ENCODE results near the gene ZNF764. TPM values are rescaled to one million over a fixed set of nuclear protein-coding genes. Genes with fewer than 3 reads are reported as not detected.

ZNF764 gene
- total RNA-seq, 2 donors from 2014 or later: 19.0 TPM

DNA sequence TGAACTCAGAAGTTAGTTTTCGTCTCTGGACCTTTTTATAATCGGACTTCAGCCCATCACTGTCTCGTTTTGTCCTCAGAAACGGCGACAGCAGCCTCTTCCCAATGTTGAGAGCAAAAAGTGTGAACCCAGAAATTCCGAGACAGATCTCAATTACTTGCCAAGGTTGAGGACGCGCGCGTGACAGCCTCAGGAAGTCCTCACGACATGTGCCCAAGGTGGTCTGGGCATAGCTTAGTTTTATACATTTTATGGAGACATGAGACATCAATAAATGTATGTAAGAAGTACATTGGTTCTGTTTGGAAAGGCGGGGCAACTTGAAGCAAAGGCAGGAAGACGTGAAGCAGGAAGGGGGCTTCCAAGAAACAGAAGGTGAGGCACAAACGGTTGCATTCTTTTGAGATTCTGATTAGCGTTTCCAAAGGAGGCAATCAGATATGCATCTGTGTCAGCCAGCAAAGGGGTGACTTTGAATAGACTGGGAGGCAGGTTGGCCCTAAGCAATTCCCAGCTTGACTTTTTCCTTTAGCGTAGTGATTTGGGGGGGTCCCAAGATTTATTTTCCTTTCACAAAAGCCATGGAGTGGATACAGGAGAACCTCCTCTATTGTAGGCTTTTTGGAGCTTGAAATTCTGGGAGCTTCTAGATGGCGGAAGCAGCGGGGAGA lies 22.9 kb downstream of the ZNF764 start:
- Histone ChIP-seq H3K27me3 (ENCODE audit: control insufficient read depth, insufficient read depth, low read length, poor library complexity, severe bottlenecking) (no peaks in the 10 kb centered on the region), H3K9ac (ENCODE audit: extremely low read depth, low read length, poor library complexity, severe bottlenecking) (peak overlapping the region; percentile 86), H3K36me3 (ENCODE audit: control insufficient read depth, insufficient read depth, low read length) (peaks cover 20% of the 10 kb centered on the region), H3K4me3 (ENCODE audit: low read length) (peak overlapping the region; percentile 88), H3K4me1 (ENCODE audit: control insufficient read depth, insufficient read depth, low read length) (peaks cover 9% of the 10 kb centered on the region), H3K9me3 (ENCODE audit: control insufficient read depth, low read length) (no peaks in the 10 kb centered on the region), H3K27ac (ENCODE audit: low read depth, low read length) (peak overlapping the region; percentile 90)
- Mint-ChIP-seq H3K27ac (peak overlapping the region; percentile 96), H3K4me3 (peak overlapping the region; percentile 73), H3K27me3 (ENCODE audit: insufficient read depth) (no peaks in the 10 kb centered on the region), H3K4me1 (peaks cover 36% of the 10 kb centered on the region), H3K9me3 (no peaks in the 10 kb centered on the region), H3K36me3 (ENCODE audit: low read depth) (peaks cover 34% of the 10 kb centered on the region)
- 12 to 15% methylated on average over 16 to 18 of the region's 18 CpGs for WGBS, 2 experiments (ENCODE audit: insufficient coverage in 1 of 2, insufficient read length in 1 of 2)
- TF ChIP-seq, protein P1, sequence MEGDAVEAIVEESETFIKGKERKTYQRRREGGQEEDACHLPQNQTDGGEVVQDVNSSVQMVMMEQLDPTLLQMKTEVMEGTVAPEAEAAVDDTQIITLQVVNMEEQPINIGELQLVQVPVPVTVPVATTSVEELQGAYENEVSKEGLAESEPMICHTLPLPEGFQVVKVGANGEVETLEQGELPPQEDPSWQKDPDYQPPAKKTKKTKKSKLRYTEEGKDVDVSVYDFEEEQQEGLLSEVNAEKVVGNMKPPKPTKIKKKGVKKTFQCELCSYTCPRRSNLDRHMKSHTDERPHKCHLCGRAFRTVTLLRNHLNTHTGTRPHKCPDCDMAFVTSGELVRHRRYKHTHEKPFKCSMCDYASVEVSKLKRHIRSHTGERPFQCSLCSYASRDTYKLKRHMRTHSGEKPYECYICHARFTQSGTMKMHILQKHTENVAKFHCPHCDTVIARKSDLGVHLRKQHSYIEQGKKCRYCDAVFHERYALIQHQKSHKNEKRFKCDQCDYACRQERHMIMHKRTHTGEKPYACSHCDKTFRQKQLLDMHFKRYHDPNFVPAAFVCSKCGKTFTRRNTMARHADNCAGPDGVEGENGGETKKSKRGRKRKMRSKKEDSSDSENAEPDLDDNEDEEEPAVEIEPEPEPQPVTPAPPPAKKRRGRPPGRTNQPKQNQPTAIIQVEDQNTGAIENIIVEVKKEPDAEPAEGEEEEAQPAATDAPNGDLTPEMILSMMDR (conservative IDR thresholded peaks at IDR 0.05): no peak
- peak; percentile 61 for DNase-seq

DNA sequence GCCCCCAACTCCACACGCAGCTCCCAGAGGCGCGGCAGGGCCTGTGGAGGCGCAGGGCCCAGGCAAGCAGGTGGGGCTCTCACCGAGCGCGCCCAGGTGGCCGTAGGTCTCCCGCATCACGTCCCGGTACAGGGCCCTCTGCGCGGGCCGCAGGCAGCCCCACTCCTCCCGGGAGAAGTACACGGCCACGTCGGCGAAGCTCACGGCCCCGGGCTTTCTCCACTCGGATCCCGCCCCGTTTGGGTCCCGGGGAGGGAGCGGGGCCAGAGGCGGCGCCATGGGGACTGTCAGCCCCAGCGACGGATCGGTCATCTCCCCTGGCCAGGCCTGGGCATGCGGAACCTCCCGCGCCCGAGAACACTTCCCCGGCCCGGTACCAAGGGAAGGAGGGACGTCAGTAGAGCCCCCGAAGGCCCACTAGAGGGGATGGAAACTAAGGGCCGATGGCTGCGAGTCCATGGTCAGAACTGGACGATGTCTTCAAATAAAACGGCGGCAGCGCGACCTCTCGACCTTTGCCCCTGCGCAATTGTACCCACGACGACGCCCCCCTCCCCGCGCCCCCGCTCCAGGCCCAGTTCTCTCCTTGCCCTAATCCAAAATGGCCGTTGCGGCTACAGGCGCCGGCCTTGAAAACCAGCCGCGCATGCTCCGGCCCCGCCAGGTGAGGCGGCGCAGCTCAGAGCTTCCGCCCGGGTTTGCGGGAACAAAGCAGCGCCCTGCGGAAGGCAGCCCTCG lies 23.6 kb downstream of the ZNF764 start, which contains the start of gene ZNF747:
Gene ZNF747 (minus strand): TSS at position 491 of the 738 bp plus-strand sequence. CDS start 179 bp downstream, at position 312.
- Histone ChIP-seq H3K27me3 (ENCODE audit: control insufficient read depth, insufficient read depth, low read length, poor library complexity, severe bottlenecking) (no peaks in the 10 kb centered on the region), H3K4me3 (ENCODE audit: low read length) (peak within 1 kb of the TSS; percentile 88), H3K9me3 (ENCODE audit: control insufficient read depth, low read length) (no peaks in the 10 kb centered on the region), H3K4me1 (ENCODE audit: control insufficient read depth, insufficient read depth, low read length) (peaks cover 9% of the 10 kb centered on the region), H3K36me3 (ENCODE audit: control insufficient read depth, insufficient read depth, low read length) (peaks cover 20% of the 10 kb centered on the region), H3K27ac (ENCODE audit: low read depth, low read length) (peak within 1 kb of the TSS; percentile 90), H3K9ac (ENCODE audit: extremely low read depth, low read length, poor library complexity, severe bottlenecking) (peak within 1 kb of the TSS; percentile 86)
- no peaks in the 10 kb centered on the region for H3K27me3 Mint-ChIP-seq (ENCODE audit: insufficient read depth)
- TF ChIP-seq, protein P1 (conservative IDR thresholded peaks at IDR 0.05): peak; percentile 20
- peak within 1 kb of the TSS; percentile 73 for H3K4me3 Mint-ChIP-seq
- H3K9me3 Mint-ChIP-seq: no peaks in the 10 kb centered on the region
- DNase-seq: peak; percentile 96
- WGBS, 2 experiments (ENCODE audit: insufficient coverage in 1 of 2, insufficient read length in 1 of 2): 0 to 3% methylated on average over 26 to 70 of the region's 70 CpGs
- H3K27ac Mint-ChIP-seq: peak within 1 kb of the TSS; percentile 96
- peaks cover 29% of the 10 kb centered on the region for H3K4me1 Mint-ChIP-seq
- peaks cover 34% of the 10 kb centered on the region for H3K36me3 Mint-ChIP-seq (ENCODE audit: low read depth)

DNA sequence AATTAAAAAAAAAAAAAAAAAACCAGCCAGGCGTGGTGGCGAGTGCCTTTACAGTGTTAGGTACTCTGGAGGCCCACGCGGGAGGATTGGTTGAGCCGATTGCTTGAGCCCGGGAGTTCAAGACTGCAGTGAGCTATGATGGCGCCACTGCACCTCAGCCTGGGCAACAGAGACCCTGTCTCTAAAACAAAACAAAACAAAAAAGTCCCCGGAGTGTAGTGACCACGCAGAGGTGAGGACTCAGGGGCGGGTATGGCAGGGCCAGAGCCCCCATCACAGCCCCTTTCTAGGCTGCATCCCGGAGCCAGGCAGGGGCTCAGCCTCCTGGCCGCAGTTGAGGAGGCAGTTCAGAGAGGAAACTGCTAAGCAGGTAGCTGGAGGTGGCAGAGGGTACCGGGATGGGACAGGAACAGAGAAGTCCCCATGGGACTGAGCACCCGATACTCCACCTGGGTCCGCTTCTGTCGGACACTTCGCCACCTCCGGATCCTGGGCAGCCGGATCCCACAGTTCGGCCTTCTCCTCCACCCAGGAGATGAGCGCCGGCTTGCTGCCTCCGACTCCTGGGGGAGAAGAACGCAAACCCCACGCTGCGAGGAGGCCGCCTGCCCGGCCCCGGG lies 24.3 kb downstream of the ZNF764 start:
- Histone ChIP-seq H3K27me3 (ENCODE audit: control insufficient read depth, insufficient read depth, low read length, poor library complexity, severe bottlenecking) (no peaks in the 10 kb centered on the region), H3K4me1 (ENCODE audit: control insufficient read depth, insufficient read depth, low read length) (peaks cover 9% of the 10 kb centered on the region), H3K36me3 (ENCODE audit: control insufficient read depth, insufficient read depth, low read length) (peaks cover 20% of the 10 kb centered on the region), H3K27ac (ENCODE audit: low read depth, low read length) (no peak overlapping the region), H3K9ac (ENCODE audit: extremely low read depth, low read length, poor library complexity, severe bottlenecking) (no peak overlapping the region), H3K9me3 (ENCODE audit: control insufficient read depth, low read length) (no peaks in the 10 kb centered on the region), H3K4me3 (ENCODE audit: low read length) (peak overlapping the region; percentile 88)
- Mint-ChIP-seq H3K4me3 (peak overlapping the region; percentile 73), H3K27ac (peak overlapping the region; percentile 78), H3K27me3 (ENCODE audit: insufficient read depth) (no peaks in the 10 kb centered on the region), H3K4me1 (peaks cover 28% of the 10 kb centered on the region), H3K9me3 (no peaks in the 10 kb centered on the region), H3K36me3 (ENCODE audit: low read depth) (peaks cover 34% of the 10 kb centered on the region)
- TF ChIP-seq, protein P1 (conservative IDR thresholded peaks at IDR 0.05): no peak
- DNase-seq: peak; percentile 58
- 38 to 45% methylated on average over 8 to 29 of the region's 29 CpGs for WGBS, 2 experiments (ENCODE audit: insufficient coverage in 1 of 2, insufficient read length in 1 of 2)

All from endodermal cell (in vitro differentiated cells).